ENCODE data around the gene CAMKK2. TPM values are rescaled to one million over a fixed set of nuclear protein-coding genes. Genes with fewer than 3 reads are reported as not detected.
A peak's percentile ranks its signal among the peaks of the same experiment; 100 is the strongest.
"Not testable (repeated sequence)": the region's sequence is repeated elsewhere in the genome, so short reads cannot be mapped to it uniquely, and the experiment has no call there.

CAMKK2 gene
- total and polyA plus RNA-seq, 8 donors = 9.3 to 26.7 (median 13.0) TPM

DNA sequence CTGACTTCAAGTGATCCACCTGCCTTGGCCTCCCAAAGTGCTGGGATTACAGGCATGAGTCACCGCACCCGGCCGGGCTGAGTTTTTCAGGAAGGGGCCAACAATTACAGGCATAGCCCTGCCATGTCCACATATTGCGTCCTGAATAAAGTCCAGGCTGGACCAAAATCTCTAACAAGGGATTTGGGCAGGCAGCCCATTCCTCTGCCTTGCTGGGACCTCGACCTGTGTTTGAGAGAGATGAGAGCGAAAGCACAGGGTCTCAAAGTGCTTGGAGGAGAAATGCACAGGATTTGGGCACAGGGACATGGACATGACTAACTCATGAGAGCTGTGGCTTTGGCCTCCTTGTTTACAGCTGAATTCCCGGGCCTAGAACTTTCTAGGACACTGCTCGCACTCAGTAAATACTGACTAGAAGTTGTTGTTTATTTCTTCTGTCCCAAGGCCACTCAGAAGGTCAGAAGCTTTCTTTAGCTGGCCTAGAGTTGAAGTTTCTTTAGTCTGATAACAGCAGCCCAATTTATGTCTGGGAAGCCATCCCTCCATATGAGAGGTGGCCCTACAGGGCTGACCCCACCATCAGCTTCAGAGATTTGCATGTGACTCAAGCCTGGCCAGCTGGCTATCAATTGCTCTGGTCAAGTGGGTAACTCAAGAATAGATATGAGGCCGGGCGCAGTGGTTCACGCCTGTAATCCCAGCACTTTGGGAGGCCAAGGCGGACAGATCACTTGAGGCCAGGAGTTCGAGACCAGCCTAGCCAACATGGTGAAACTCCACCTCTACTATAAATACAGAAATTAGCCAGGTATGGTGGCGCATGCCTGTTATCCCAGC is 11.7 kb downstream of the CAMKK2 start:
- no peaks in the 10 kb centered on the region for H3K36me3 ChIP-seq
- intact Hi-C loops (cut with DNase I) = no loop called here

GRCh38 chr12:121283841-121284240 is 12.7 kb downstream of the CAMKK2 start:
- Histone ChIP-seq H3K36me3 (no peaks in the 10 kb centered on the region), H3K9me3 (no peaks in the 10 kb centered on the region), H3K27ac (no peak overlapping the region), H3K4me3 (no peak overlapping the region), H3K27me3 (no peaks in the 10 kb centered on the region), H3K4me1 (peaks cover 4 to 6% (median 4%) of the 10 kb centered on the region in 3 donors)
- intact Hi-C loops (cut with DNase I) = no loop called here
- ATAC-seq (no peak), DNase-seq (no peak), FAIRE-seq (no peak)
- 97 to 98% methylated on average over 6 of the region's 6 CpGs for WGBS, 2 donors
- no peak for TF ChIP-seq CTCF (IDR thresholded peaks at IDR 0.05)

More for the DNA sequence above, 11.7 kb downstream of the CAMKK2 start:
- no peaks in the 10 kb centered on the region for H3K27me3 ChIP-seq
- H3K27ac ChIP-seq = peak overlapping the region in 2 of 4 donors; percentile 24 to 68
- H3K9me3 ChIP-seq = no peaks in the 10 kb centered on the region
- FAIRE-seq = no peak
- no peak for DNase-seq
- peak; percentile 34 to 86 (median 52) for ATAC-seq
- no peak for TF ChIP-seq CTCF (IDR thresholded peaks at IDR 0.05)
- WGBS, 2 donors = 70 to 74% methylated on average over 14 of the region's 14 CpGs
- H3K4me1 ChIP-seq = no peaks in the 10 kb centered on the region
- no peak overlapping the region for H3K4me3 ChIP-seq

- Histone ChIP-seq H3K4me1 (peaks cover 4 to 8% (median 4%) of the 10 kb centered on the region in 3 donors), H3K4me3 (no peak overlapping the region), H3K27ac (no peak overlapping the region), H3K27me3 (no peaks in the 10 kb centered on the region), H3K36me3 (no peaks in the 10 kb centered on the region), H3K9me3 (no peaks in the 10 kb centered on the region)
- DNase-seq (no peak), ATAC-seq (no peak), FAIRE-seq (no peak)
- no peak for TF ChIP-seq CTCF (IDR thresholded peaks at IDR 0.05)
- intact Hi-C loops (cut with DNase I) = no loop called here
- 86 to 87% methylated on average over 5 of the region's 5 CpGs for WGBS, 2 donors
Measured at GRCh38 chr12:121283388-121283787, 13.1 kb downstream of the CAMKK2 start.

GRCh38 chr12:121282910-121283309 is 13.6 kb downstream of the CAMKK2 start:
- FAIRE-seq; H3K9me3 ChIP-seq; DNase-seq; H3K4me3 ChIP-seq; intact Hi-C loops (cut with DNase I); ATAC-seq; H3K4me1 ChIP-seq; H3K27me3 ChIP-seq; H3K36me3 ChIP-seq; H3K27ac ChIP-seq: not testable (repeated sequence)
- 95% methylated on average over 11 of the region's 11 CpGs for WGBS, 2 donors

DNA sequence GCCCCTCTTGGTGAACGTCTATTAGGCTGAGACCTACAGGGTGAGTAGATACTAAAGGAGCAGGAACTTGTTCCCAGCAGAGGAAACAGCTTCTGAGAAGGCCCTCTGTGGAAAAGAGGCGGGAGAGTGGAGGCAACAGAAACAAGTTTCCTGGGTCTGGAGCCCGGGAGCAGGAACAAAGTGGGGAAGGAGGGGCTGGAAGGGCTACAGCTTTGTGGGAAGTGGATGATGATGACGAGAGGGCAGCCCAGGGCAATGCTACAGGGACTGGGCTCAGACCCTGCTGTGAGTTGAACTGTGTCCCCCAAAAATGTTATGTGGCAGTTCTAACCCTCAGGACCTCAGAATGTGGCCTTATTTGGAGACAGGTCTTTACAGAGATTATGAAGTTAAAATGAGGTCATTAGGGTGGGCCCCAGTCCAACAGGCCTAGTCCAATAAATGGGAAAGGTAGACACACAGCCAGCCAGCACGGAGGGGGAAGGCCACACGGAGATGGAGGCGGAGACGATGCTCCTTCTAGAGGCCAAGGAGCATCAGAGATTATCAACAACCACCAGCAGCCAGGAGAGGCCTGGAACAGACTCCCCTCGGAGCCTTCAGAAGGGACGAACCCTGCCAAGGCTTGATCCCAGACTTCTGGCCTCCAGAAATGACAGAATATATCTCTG is 14.3 kb downstream of the CAMKK2 start:
- Histone ChIP-seq H3K27ac (no peak overlapping the region), H3K4me1 (peaks cover 4 to 8% (median 4%) of the 10 kb centered on the region in 3 donors), H3K27me3 (no peaks in the 10 kb centered on the region), H3K36me3 (no peaks in the 10 kb centered on the region), H3K9me3 (no peaks in the 10 kb centered on the region), H3K4me3 (no peak overlapping the region)
- ATAC-seq (no peak), DNase-seq (no peak), FAIRE-seq (no peak)
- intact Hi-C loops (cut with DNase I) = no loop called here
- 81 to 85% methylated on average over 10 of the region's 10 CpGs for WGBS, 2 donors
- no peak for TF ChIP-seq CTCF (IDR thresholded peaks at IDR 0.05)

DNA sequence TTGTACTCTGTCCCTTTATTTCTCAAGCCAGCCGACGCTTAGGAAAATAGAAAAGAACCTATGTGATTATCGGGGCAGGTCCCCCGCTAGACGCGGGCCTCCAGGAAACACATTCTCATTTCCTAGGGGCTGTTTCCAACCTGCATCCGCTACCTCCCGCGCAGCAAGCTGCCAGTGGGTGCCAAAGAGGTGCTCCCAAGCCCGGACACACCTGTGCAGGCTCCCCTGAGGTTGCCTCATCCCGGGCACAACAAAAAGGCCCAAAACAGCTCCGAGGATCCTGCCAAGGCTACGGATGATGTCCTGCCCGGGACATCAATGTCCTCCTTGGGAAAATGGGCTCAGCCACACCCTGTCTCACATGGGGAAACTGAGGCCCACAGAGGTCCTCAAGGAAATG is 15.4 kb downstream of the CAMKK2 start:
- intact Hi-C loops (cut with DNase I); H3K27me3 ChIP-seq; H3K4me1 ChIP-seq; H3K27ac ChIP-seq; ATAC-seq; H3K36me3 ChIP-seq; H3K9me3 ChIP-seq; H3K4me3 ChIP-seq; FAIRE-seq; DNase-seq: not testable (repeated sequence)
- WGBS, 2 donors = 91 to 94% methylated on average over 14 of the region's 14 CpGs

- ATAC-seq; H3K27me3 ChIP-seq; H3K27ac ChIP-seq; H3K4me3 ChIP-seq; intact Hi-C loops (cut with DNase I); DNase-seq; FAIRE-seq; H3K9me3 ChIP-seq; H3K36me3 ChIP-seq; H3K4me1 ChIP-seq: not testable (repeated sequence)
- 85 to 91% methylated on average over 11 of the region's 11 CpGs for WGBS, 2 donors
Measured at GRCh38 chr12:121280531-121280930, 16.0 kb downstream of the CAMKK2 start.
